Fibroblast of peridontal ligament (primary cell): ENCODE data around the gene CPO.
A peak's percentile ranks its signal among the peaks of the same experiment; 100 is the strongest.
"Not testable (repeated sequence)": the region's sequence is repeated elsewhere in the genome, so short reads cannot be mapped to it uniquely, and the experiment has no call there.

ENCODE experiments used
- DNase-seq: peaks from one replicate; pipeline ENCODE4 v3.0.0-alpha.2; 2010; ENCODE audit errors: extremely low read depth

CPO gene

GRCh38 chr2:206939340-206939739 is at the start of gene CPO:
Gene CPO, plus strand, starts transcription at chr2:206939518. Its CDS starts 82 bp downstream, at chr2:206939600.
- DNase-seq = no peak

- no peak for DNase-seq
Observed at GRCh38 chr2:206890179-206890578, 49.1 kb upstream of the CPO start.

GRCh38 chr2:206890926-206891325 is 48.4 kb upstream of the CPO start:
- DNase-seq = no peak

- DNase-seq = peak; percentile 84
Observed at GRCh38 chr2:206915121-206915520, 24.2 kb upstream of the CPO start.

GRCh38 chr2:206918263-206918662 is 21.1 kb upstream of the CPO start:
- DNase-seq = no peak

- no peak for DNase-seq
Observed at GRCh38 chr2:206920310-206920709, 19.0 kb upstream of the CPO start.

- DNase-seq = no peak
Observed at GRCh38 chr2:206920951-206921350, 18.4 kb upstream of the CPO start.

- no peak for DNase-seq
Observed at GRCh38 chr2:206921529-206921928, 17.8 kb upstream of the CPO start.

- peak; percentile 79 for DNase-seq
Observed at GRCh38 chr2:206935991-206936842, 3.1 kb upstream of the CPO start.

- DNase-seq = no peak
Observed at GRCh38 chr2:206936843-206937230, 2.5 kb upstream of the CPO start.

- DNase-seq = no peak
Observed at GRCh38 chr2:206937555-206937954, 1.8 kb upstream of the CPO start.

GRCh38 chr2:206940546-206940945 is 1.2 kb downstream of the CPO start:
- no peak for DNase-seq

GRCh38 chr2:206942592-206943478 is 3.5 kb downstream of the CPO start:
- DNase-seq = no peak

GRCh38 chr2:206953404-206953803 is 14.1 kb downstream of the CPO start:
- not testable (repeated sequence) for DNase-seq

- no peak for DNase-seq
Observed at GRCh38 chr2:206955253-206955652, 15.9 kb downstream of the CPO start.

- DNase-seq = no peak
Observed at GRCh38 chr2:206958261-206958660, 18.9 kb downstream of the CPO start.

GRCh38 chr2:206962966-206963365 is 23.6 kb downstream of the CPO start:
- no peak for DNase-seq

GRCh38 chr2:206968134-206969086 is 29.1 kb downstream of the CPO start:
- DNase-seq = peak; percentile 61

GRCh38 chr2:206969192-206969591 is 29.9 kb downstream of the CPO start:
- no peak for DNase-seq

- DNase-seq = no peak
Observed at GRCh38 chr2:206970589-206971360, 31.5 kb downstream of the CPO start.

- DNase-seq = peak; percentile 68
Observed at GRCh38 chr2:206971805-206972204, 32.5 kb downstream of the CPO start.
